ENCODE results near the gene IL18RAP.

- TF ChIP-seq CTCF (IDR thresholded peaks at IDR 0.05; ENCODE audit: low read depth, low read length, poor library complexity, severe bottlenecking): no peak
- TF ChIP-seq EZH2phosphoT487 (IDR thresholded peaks at IDR 0.05; ENCODE audit: borderline replicate concordance, low read length): no peak
Observed at GRCh38 chr2:102427249-102427648, 4.3 kb downstream of the IL18RAP start.
